ENCODE data around the gene CFC1B.
"Not testable (repeated sequence)": the region's sequence is repeated elsewhere in the genome, so short reads cannot be mapped to it uniquely, and the experiment has no call there.

CFC1B gene

DNA sequence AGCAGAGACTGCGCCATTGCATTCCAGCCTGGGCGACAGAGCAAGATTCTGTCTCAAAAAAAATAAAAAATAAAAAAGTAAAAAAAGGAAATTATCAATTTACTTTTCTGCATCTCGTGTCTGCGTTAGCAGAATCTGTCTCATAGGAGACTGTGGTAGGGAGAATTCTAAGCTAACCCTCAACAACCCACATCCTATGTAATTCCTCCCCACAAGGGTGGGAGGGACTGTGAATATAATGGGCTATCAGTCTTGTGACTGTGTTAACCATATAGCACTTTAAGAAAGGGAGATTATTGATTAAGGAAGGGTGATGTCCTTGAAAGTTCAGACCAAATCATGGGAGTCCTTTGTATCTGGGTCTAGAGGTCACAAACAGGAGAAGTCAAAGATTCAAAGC lies 45.1 kb downstream of the CFC1B start:
- not testable (repeated sequence) for DNase-seq (ENCODE audit: low read depth in 2 of 2)

DNA sequence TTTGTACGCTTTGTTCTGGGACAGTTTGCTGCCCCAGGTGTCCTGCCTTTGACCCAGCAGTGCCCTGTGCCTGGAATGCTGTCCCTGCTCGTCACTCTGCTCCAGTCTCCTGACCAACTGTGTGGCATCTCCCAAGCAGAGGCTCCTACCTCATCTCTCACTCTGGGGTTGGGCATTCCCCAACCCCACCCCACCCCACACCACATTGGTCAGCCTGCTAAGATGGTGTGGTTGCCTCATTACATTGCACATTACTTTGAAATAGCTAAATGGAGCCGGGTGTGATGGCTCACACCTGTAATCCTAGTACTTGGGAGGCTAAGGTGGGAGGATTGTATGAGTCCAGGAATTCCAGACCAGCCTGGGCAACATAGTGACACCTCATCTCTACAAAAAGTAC lies 50.9 kb downstream of the CFC1B start:
- DNase-seq (ENCODE audit: low read depth in 2 of 2) = not testable (repeated sequence)

DNA sequence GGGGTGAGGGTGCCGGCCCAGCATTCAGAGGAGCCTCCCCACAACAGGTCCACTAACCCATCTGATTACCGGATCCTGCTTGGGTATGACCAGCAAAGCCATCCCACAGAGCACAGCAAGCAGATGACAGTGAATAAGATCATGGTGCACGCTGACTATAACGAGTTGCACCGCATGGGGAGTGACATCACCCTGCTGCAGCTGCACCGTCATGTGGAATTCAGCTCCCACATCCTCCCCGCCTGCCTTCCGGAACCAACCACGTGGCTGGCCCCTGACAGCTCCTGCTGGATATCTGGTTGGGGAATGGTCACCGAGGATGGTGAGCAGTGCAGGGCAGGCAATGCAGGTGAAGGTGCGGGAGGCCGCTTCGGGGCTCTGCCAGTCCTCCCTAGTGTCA lies 53.2 kb downstream of the CFC1B start:
- not testable (repeated sequence) for DNase-seq (ENCODE audit: low read depth in 2 of 2)

DNA sequence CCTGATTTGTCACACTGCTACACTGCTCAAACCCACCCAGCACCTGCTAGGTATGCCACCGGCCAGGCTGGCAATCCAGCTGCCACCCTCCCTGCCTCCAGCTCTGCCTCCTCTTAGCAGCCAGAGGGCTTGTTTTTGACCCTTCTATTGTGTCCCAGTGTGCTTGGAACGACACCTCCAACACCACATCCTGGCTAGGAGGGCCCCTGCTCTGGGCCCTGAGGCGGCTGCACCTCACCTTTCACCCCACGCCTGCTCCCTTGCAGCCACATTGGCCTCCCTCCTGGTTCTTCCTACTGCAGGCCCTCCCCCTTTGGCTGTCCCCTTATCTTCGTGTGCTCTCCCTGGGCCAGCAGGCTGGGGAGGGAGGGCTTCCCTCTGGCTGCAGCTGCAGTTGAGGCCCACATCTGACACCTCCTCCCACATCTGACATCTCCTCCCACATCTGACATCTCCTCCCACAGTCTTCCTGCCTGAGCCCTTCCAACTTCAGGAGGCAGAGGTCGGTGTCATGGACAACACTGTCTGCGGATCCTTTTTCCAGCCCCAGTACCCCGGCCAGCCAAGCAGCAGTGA lies 55.3 kb downstream of the CFC1B start:
- DNase-seq (ENCODE audit: low read depth in 2 of 2) = not testable (repeated sequence)

DNA sequence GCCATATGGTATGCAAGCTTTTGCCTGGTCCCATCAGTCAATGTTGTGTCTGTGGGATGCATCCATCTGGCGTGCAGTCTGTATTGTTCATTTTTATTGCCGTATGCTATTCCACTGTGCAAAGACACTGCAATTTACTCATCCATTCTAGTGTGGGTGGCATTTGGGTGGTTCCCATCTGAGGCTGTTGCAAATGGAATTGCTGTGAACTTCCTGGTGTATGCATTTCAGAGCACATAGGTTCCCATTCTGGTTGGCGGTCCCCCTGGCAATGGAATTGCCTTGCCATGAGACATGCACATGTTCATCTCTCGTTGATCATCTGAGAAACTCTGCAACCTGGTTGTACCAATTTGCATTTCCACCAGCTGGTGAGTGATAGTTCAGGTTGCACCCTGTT lies 56.5 kb downstream of the CFC1B start:
- DNase-seq (ENCODE audit: low read depth in 2 of 2) = not testable (repeated sequence)
